H1 (cell line): Measurements from ENCODE around the gene TSFM.
A peak's percentile ranks its signal among the peaks of the same experiment; 100 is the strongest.

Experiments used
- CREB1 ChIP-seq: IDR thresholded peaks from 2 replicates; pipeline ENCODE4 v1.6.1; 2012; ENCODE audit warnings: inconsistent platforms
- CTCF ChIP-seq, 3 experiments: IDR thresholded peaks; 1 replicate in 2 of 3; 2 replicates in 1 of 3; pipeline versions ENCODE4 v1.5.1 to v1.6.1; 2011; ENCODE audit warnings: low read length in 3 of 3, mild to moderate bottlenecking in 3 of 3, inconsistent platforms in 2 of 3, low read depth in 1 of 3, moderate library complexity in 1 of 3; ENCODE audit not compliant: insufficient read depth in 1 of 3; ENCODE audit errors: control extremely low read depth in 1 of 3
- EZH2 ChIP-seq: fragments of 200-600 bp; sonication (generic); IDR thresholded peaks from 2 replicates; pipeline ENCODE4 v1.7.1; 2012; ENCODE audit warnings: low read depth, mild to moderate bottlenecking, moderate library complexity, low read length, inconsistent platforms; ENCODE audit not compliant: severe bottlenecking
- TEAD4 ChIP-seq: IDR thresholded peaks from 2 replicates; pipeline ENCODE4 v1.6.1; 2012; ENCODE audit warnings: low read depth, low read length, inconsistent platforms, mixed read lengths

- TF ChIP-seq CTCF (IDR thresholded peaks at IDR 0.05; ENCODE audit: control extremely low read depth in 1 of 3, insufficient read depth in 1 of 3, low read depth in 1 of 3, low read length in 3 of 3) (no peak), EZH2 (no peak), CREB1 (peak; percentile 24), TEAD4 (peak; percentile 98)
Measured at GRCh38 chr12:57846577-57847319, 64.2 kb downstream of the TSFM start, which contains the start of gene CTDSP2.
